NCI-H2081 (cell line): ENCODE data around the gene SLC35G3.
"Not testable (repeated sequence)": the region's sequence is repeated elsewhere in the genome, so short reads cannot be mapped to it uniquely, and the experiment has no call there.

Experiments used
- DNase-seq, 2 experiments: peaks; one replicate each; lab custom pipeline; 2025; lab: John Stamatoyannopoulos, UW

Gene SLC35G3

DNA sequence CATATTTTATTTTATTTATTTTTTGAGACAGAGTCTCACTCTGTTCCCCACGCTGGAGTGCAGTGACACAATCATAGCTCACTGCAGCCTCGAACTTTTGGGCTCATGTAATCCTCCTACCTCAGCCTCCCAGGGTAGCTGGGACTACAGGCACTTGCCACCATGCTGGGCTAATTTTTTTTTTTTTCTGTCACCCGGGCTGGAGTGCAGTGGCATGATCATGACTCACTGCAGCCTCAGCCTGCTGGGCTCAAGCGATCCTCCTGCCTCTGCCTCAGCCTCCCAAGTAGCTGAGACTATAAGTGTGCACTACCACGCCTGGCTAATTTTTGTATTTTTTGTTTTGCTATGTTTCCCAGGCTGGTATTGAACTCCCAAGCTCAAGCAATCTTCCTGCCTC, 29.5 kb downstream of the SLC35G3 start:
- no peak for DNase-seq

- DNase-seq = no peak
These were observed 30.3 kb downstream of the SLC35G3 start for GRCh38 chr17:35163886-35164285.

DNA sequence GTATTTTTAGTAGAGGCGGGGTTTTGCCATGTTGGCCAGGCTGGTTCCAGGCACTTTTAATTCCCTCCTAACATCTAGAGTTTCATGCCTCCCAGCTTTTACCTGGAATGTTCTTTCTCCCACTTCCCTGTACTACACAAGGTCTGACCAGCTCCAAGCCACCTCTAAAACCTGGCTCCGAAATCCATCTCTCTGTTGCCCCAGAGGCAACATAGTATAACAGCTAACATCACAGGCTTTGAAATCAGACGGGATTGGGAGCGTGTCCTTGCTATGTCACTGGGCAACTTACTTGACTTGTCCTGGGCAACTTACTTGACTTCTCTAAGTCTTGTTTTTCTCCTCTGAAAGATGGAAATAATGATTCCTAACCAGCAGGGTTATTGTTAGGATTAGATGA, 31.4 kb downstream of the SLC35G3 start:
- DNase-seq = no peak

DNA sequence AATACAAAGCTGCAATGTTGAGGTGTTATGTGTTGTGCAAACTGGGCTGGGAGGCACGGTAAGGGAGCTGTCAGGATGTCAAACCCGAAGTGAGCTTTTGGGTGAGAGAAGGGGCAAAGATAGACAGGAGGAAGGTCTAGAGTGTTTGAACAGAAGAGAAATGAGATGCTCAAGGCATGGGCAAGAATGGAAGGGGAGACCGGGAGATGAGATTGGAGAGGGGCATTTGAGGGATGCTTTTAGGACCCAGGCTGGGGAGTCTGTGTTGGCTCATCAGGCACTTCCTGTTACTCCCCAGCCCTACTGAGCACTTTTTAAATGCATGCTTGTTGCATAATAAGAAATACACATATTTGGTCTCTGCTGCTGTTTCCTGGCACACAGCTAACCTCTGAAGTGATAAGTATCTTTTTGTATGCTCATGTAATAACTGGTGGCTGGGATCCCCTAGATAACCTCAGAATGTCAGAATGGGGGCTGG, 32.9 kb downstream of the SLC35G3 start:
- DNase-seq = no peak

DNA sequence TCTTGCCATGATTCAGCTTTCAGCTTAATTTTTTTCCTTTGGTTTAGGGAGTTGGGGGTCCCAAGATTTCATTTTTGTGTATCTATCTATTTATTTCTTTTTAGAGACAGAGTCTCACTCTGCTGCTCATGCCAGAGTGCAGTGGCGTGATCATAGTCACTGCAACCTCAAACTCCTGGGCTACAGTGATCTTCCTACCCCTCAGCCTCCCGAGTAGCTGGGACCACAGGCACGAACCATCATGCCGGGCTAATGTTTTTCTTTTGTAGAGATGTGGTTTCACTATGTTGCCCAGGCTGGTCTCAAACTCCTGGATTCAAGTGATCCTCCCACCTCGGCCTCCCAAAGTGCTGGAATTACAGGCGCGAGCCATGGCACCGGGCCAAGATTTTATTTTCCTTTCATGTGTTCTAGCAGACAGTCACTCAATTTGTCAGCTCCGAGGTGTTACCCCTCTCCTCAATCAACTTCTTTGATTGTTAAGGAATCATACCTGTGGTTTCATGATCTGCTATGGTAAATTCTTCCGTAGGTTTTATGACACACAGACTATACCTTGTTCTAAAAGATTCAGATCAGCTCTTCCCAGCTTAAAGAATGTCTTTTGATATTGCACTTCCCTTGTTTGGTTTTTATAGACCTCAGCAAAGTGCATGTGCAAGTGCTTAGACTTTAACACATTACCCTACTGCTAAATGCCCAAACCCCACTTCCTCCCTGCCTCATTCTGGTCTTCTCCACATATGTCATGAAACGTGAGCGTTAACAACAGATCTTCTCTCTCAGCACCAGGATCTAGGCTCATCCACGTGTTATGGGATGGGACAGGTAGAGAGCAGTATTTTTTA, 33.6 kb downstream of the SLC35G3 start:
- DNase-seq = no peak

DNA sequence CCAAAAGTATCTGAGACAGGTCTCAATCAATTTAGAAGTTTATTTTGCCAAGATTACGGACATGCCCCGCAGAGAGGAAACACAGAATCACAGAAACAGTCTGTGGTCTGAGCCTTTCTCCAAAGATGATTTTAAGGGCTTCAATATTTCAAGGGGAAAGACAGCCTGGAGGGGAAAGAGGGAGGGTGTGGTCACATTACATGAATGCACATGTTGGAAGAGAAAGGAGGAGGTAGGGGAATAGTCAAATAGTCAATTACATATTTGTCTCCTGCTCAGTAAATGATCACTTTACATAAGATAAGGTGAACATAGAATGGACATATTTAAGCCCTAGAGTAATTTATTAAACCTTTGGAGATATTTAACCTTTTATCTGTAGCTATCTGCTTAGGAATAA, 34.3 kb downstream of the SLC35G3 start:
- DNase-seq = no peak

GRCh38 chr17:35155246-35155645, 38.9 kb downstream of the SLC35G3 start:
- DNase-seq = no peak

GRCh38 chr17:35154196-35155165, 39.7 kb downstream of the SLC35G3 start:
- no peak for DNase-seq

GRCh38 chr17:35152421-35153140, 41.6 kb downstream of the SLC35G3 start:
- no peak for DNase-seq

DNA sequence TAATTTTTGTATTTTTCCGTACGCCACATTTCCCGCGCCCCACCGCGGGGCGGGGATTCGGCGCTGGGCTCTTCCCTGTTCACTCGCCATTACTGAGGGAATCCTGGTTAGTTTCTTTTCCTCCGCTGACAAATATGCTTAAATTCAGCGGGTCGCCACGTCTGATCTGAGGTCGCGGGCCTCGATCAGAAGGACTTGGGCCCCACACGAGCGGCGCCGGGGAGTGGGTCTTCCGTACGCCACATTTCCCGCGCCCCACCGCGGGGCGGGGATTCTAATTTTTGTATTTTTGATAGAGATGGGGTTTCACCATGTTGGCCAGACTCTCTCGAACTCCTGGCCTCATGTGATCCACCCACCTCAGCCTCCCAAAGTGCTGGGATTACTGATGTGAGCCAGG, 43.1 kb downstream of the SLC35G3 start:
- not testable (repeated sequence) for DNase-seq

DNA sequence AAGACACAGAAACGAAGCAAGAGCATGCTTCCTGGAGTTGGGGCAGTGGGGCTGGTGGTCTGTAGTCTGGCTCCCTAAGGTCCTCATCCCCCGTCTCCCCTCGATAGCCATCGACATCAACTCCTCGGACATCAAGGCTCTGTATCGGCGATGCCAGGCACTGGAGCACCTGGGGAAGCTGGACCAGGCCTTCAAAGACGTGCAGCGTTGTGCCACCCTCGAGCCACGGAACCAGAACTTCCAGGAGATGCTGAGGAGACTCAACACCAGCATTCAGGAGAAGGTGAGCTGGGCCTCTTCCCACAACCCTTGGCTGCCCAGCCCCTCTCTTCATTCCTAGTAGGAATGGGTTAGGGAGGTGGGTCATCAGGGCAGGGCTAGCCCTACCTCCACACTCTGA, 44.3 kb downstream of the SLC35G3 start:
- DNase-seq = no peak

GRCh38 chr17:35148144-35148543, 46.0 kb downstream of the SLC35G3 start:
- DNase-seq = no peak

DNA sequence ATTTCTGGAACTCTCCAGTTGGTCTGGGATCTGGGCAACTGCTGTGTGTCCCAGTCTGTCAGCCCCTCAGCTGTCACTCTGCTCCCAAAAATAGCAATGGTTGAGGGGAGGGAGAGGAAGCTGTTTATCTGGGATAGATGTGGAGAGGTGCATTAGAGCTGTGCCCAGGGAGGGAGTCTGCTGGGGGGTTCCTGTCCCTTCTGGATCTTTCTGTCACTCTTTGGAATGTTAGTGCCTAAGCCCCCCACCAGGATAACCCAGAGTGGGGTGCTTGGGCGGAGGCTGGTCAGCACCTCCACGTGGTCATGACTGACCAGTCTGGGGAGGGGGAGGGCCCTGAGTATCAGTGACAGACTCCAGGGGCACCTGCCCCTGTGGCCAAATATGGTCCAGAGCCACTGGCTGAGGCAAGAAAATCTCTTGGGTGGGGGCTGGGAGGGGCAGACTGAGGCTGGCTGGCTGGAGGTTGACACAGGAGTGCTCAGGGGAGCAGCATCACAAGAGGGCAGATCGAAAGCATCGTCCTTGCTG, 46.8 kb downstream of the SLC35G3 start, which contains the start of gene UNC45B:
Gene UNC45B, plus strand, starts transcription at position 443 of the 531 bp plus-strand sequence. CDS start 447 bp downstream, outside the sequence.
- DNase-seq = no peak

GRCh38 chr17:35146214-35146833, 47.9 kb downstream of the SLC35G3 start:
- no peak for DNase-seq

GRCh38 chr17:35144840-35145239, 49.4 kb downstream of the SLC35G3 start:
- DNase-seq = no peak
